Breast epithelium (tissue), 3 donors: ENCODE results near the gene NME9.

Experiments used
- POLR2A ChIP-seq: fragments of 450-650 bp; IDR thresholded peaks from one replicate; pipeline ENCODE4 v1.6.1; 2016; ENCODE audit warnings: antibody characterized with exemption, mild to moderate bottlenecking, moderate library complexity
- POLR2AphosphoS5 ChIP-seq, 3 donors: sonication (generic); formaldehyde crosslinking; IDR thresholded peaks; one replicate each; pipeline ENCODE4 v1.6.1; 2017; ENCODE audit warnings: antibody characterized with exemption in 3 of 3
- TF ChIP-seq, protein P1 (sequence below), 3 donors: fragments of 450-650 bp; IDR thresholded peaks; one replicate each; pipeline ENCODE4 v1.5.1; 2016 to 2017; ENCODE audit warnings: antibody characterized with exemption in 3 of 3, mild to moderate bottlenecking in 3 of 3, moderate library complexity in 3 of 3

DNA sequence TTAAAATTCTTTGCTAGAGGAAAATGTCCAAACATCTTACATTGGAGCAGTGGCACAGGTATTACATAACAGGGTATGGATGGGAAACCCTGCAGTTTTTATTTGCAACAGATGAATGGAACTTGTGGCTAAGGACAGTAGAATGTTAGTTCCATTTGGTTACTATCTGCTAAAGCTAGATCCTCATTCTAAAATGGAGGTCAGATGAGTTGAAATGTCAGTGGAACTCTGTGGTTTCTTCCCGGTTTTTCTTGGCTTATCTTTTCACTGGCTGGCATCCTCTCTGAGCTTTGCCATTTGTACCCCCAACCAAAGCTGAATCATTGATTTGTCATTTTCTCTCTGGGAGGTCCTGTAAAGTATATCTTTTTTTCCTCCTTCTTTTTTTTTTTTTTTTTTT lies 73.6 kb downstream of the NME9 start:
- TF ChIP-seq, protein P1, sequence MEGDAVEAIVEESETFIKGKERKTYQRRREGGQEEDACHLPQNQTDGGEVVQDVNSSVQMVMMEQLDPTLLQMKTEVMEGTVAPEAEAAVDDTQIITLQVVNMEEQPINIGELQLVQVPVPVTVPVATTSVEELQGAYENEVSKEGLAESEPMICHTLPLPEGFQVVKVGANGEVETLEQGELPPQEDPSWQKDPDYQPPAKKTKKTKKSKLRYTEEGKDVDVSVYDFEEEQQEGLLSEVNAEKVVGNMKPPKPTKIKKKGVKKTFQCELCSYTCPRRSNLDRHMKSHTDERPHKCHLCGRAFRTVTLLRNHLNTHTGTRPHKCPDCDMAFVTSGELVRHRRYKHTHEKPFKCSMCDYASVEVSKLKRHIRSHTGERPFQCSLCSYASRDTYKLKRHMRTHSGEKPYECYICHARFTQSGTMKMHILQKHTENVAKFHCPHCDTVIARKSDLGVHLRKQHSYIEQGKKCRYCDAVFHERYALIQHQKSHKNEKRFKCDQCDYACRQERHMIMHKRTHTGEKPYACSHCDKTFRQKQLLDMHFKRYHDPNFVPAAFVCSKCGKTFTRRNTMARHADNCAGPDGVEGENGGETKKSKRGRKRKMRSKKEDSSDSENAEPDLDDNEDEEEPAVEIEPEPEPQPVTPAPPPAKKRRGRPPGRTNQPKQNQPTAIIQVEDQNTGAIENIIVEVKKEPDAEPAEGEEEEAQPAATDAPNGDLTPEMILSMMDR (IDR thresholded peaks at IDR 0.05): no peak
- TF ChIP-seq POLR2AphosphoS5 (IDR thresholded peaks at IDR 0.05) (no peak), POLR2A (no peak)
